GM12892 (cell line): ENCODE data around the gene XPR1.
"Not testable (repeated sequence)": the region's sequence is repeated elsewhere in the genome, so short reads cannot be mapped to it uniquely, and the experiment has no call there.

Source experiments
- DNase-seq: peaks from one replicate; pipeline ENCODE4 v3.0.0; 2011; ENCODE audit not compliant: insufficient read length
- FAIRE-seq: peaks from 2 replicates; lab custom pipeline; 2011; peaks lifted over from hg19 to GRCh38; lab: Jason Lieb, UNC
- POLR2A ChIP-seq: IDR thresholded peaks from 2 replicates; pipeline ENCODE4 v1.6.1; 2011; ENCODE audit warnings: low read depth, low read length, control low read depth
- POLR2AphosphoS5 ChIP-seq: IDR thresholded peaks from 2 replicates; pipeline ENCODE4 v1.6.1; 2011; ENCODE audit warnings: low read depth, low read length, control low read depth
- TAF1 ChIP-seq: IDR thresholded peaks from 2 replicates; pipeline ENCODE4 v1.6.1; 2011; ENCODE audit warnings: low read depth, mild to moderate bottlenecking, control low read depth, low read length, borderline replicate concordance

The XPR1 gene

GRCh38 chr1:180698580-180698979 lies 66.8 kb downstream of the XPR1 start:
- no peak for TF ChIP-seq POLR2AphosphoS5
- no peak for TF ChIP-seq POLR2A
- TF ChIP-seq TAF1: no peak
- FAIRE-seq (no peak), DNase-seq (no peak)

GRCh38 chr1:180702376-180702775 lies 70.6 kb downstream of the XPR1 start:
- DNase-seq, FAIRE-seq: not testable (repeated sequence)

- FAIRE-seq, DNase-seq: not testable (repeated sequence)
Observed at GRCh38 chr1:180710746-180711145, 78.9 kb downstream of the XPR1 start.

- FAIRE-seq, DNase-seq: not testable (repeated sequence)
Observed at GRCh38 chr1:180711260-180711659, 79.4 kb downstream of the XPR1 start.

- DNase-seq (no peak), FAIRE-seq (no peak)
- no peak for TF ChIP-seq POLR2AphosphoS5
- TF ChIP-seq POLR2A: no peak
- no peak for TF ChIP-seq TAF1
Observed at GRCh38 chr1:180720753-180721152, 88.9 kb downstream of the XPR1 start.

GRCh38 chr1:180722586-180722985 lies 90.8 kb downstream of the XPR1 start:
- DNase-seq (no peak), FAIRE-seq (no peak)
- no peak for TF ChIP-seq POLR2A
- no peak for TF ChIP-seq POLR2AphosphoS5
- no peak for TF ChIP-seq TAF1

GRCh38 chr1:180724055-180724454 lies 92.2 kb downstream of the XPR1 start:
- no peak for DNase-seq
- no peak for FAIRE-seq
- no peak for TF ChIP-seq POLR2AphosphoS5
- no peak for TF ChIP-seq POLR2A

- FAIRE-seq, DNase-seq: not testable (repeated sequence)
Observed at GRCh38 chr1:180726024-180726423, 94.2 kb downstream of the XPR1 start.

GRCh38 chr1:180727751-180728150 lies 95.9 kb downstream of the XPR1 start:
- DNase-seq, FAIRE-seq: not testable (repeated sequence)

- DNase-seq (no peak), FAIRE-seq (no peak)
- no peak for TF ChIP-seq TAF1
- TF ChIP-seq POLR2AphosphoS5: no peak
- no peak for TF ChIP-seq POLR2A
Observed at GRCh38 chr1:180728472-180729106, 96.8 kb downstream of the XPR1 start.

- no peak for FAIRE-seq
- TF ChIP-seq POLR2AphosphoS5 (no peak), POLR2A (no peak), TAF1 (no peak)
- no peak for DNase-seq
Observed at GRCh38 chr1:180731131-180731530, 99.3 kb downstream of the XPR1 start.

- no peak for DNase-seq
- FAIRE-seq: no peak
- TF ChIP-seq POLR2AphosphoS5 (no peak), TAF1 (no peak), POLR2A (no peak)
Observed at GRCh38 chr1:180732866-180733265, 101.0 kb downstream of the XPR1 start.

GRCh38 chr1:180734366-180734765 lies 102.5 kb downstream of the XPR1 start:
- FAIRE-seq: no peak
- TF ChIP-seq POLR2AphosphoS5 (no peak), POLR2A (no peak), TAF1 (no peak)
- DNase-seq: no peak

- FAIRE-seq: no peak
- no peak for DNase-seq
- TF ChIP-seq POLR2A (no peak), TAF1 (no peak), POLR2AphosphoS5 (no peak)
Observed at GRCh38 chr1:180742663-180743062, 110.8 kb downstream of the XPR1 start.

- TF ChIP-seq POLR2A (no peak), POLR2AphosphoS5 (no peak), TAF1 (no peak)
- no peak for FAIRE-seq
- no peak for DNase-seq
Observed at GRCh38 chr1:180743868-180744267, 112.0 kb downstream of the XPR1 start.
